T-helper 1 cell treated with Interleukin-12 subunit alpha and Interleukin-12 subunit beta and Interleukin-4 antibody, amounts not matched to agents 30 ng/mL and 1 ng/mL, for 36 hours (primary cell): ENCODE measurements around the gene ST7. TPM values are rescaled to one million over a fixed set of nuclear protein-coding genes. Genes with fewer than 3 reads are reported as not detected.
"Not testable (repeated sequence)": the region's sequence is repeated elsewhere in the genome, so short reads cannot be mapped to it uniquely, and the experiment has no call there.

ENCODE experiments used
- intact Hi-C: fragments of 100-400 bp; cut with micrococcal nuclease; formaldehyde crosslinking; loops from one replicate; pipeline ENCODE4 v1.15.1; 2024
- total RNA-seq: library from RNA; stranded (reverse); gene quantifications from 2 replicates; pipeline ENCODE4 v1.2.3, GENCODE V29; 2022

Gene ST7
- total RNA-seq, 1 donor from 2014 or later: 3.4 TPM

- intact Hi-C loops: not testable (repeated sequence)
Measured at GRCh38 chr7:116971153-116971552, 17.9 kb downstream of the ST7 start.

- intact Hi-C loops: no loop called here
Measured at GRCh38 chr7:116971869-116972268, 18.6 kb downstream of the ST7 start.

GRCh38 chr7:116975024-116975423 is 21.7 kb downstream of the ST7 start:
- intact Hi-C loops: not testable (repeated sequence)

- intact Hi-C loops: no loop called here
Measured at GRCh38 chr7:116977172-116977571, 23.9 kb downstream of the ST7 start.

- intact Hi-C loops: no loop called here
Measured at GRCh38 chr7:116978006-116978405, 24.7 kb downstream of the ST7 start.

GRCh38 chr7:116979430-116979829 is 26.1 kb downstream of the ST7 start:
- intact Hi-C loops: no loop called here

GRCh38 chr7:116980354-116980753 is 27.1 kb downstream of the ST7 start:
- intact Hi-C loops: no loop called here

- intact Hi-C loops: no loop called here
Measured at GRCh38 chr7:116981939-116982338, 28.6 kb downstream of the ST7 start.

- intact Hi-C loops: no loop called here
Measured at GRCh38 chr7:116984511-116984910, 31.2 kb downstream of the ST7 start.

- intact Hi-C loops: loop anchor here (1.0 kb wide), 4 partner anchors 27 to 142 kb away; no protein-coding TSS in a partner anchor
Measured at GRCh38 chr7:116984917-116985316, 31.6 kb downstream of the ST7 start.

GRCh38 chr7:116985575-116985974 is 32.3 kb downstream of the ST7 start:
- intact Hi-C loops: loop anchor here (1.0 kb wide), 4 partner anchors 27 to 142 kb away; no protein-coding TSS in a partner anchor

GRCh38 chr7:116986611-116987565 is 33.6 kb downstream of the ST7 start:
- intact Hi-C loops: no loop called here

- intact Hi-C loops: no loop called here
Measured at GRCh38 chr7:116988363-116988989, 35.2 kb downstream of the ST7 start.

- intact Hi-C loops: no loop called here
Measured at GRCh38 chr7:116990056-116990455, 36.8 kb downstream of the ST7 start.

- intact Hi-C loops: no loop called here
Measured at GRCh38 chr7:116991233-116991632, 37.9 kb downstream of the ST7 start.

GRCh38 chr7:116994611-116995010 is 41.3 kb downstream of the ST7 start:
- intact Hi-C loops: no loop called here

GRCh38 chr7:116997972-116998371 is 44.7 kb downstream of the ST7 start:
- intact Hi-C loops: no loop called here

GRCh38 chr7:116998567-116999175 is 45.4 kb downstream of the ST7 start:
- intact Hi-C loops: no loop called here

GRCh38 chr7:116999311-116999710 is 46.0 kb downstream of the ST7 start:
- intact Hi-C loops: no loop called here

- intact Hi-C loops: no loop called here
Measured at GRCh38 chr7:117001283-117001682, 48.0 kb downstream of the ST7 start.

GRCh38 chr7:117004899-117005298 is 51.6 kb downstream of the ST7 start:
- intact Hi-C loops: no loop called here

GRCh38 chr7:117005449-117005848 is 52.1 kb downstream of the ST7 start:
- intact Hi-C loops: no loop called here
